Colonic mucosa (tissue), 4 donors: ENCODE data around the gene ATXN1. TPM values are rescaled to one million over a fixed set of nuclear protein-coding genes. Genes with fewer than 3 reads are reported as not detected.
"Not testable (repeated sequence)": the region's sequence is repeated elsewhere in the genome, so short reads cannot be mapped to it uniquely, and the experiment has no call there.

Experiments
- DNase-seq: peaks from one replicate; pipeline ENCODE4 v3.0.0-alpha.2; 2020
- H3K27ac ChIP-seq: fragments of 200-600 bp; one replicate; pipeline ENCODE4 v1.8.0; 2021
- H3K27me3 ChIP-seq: fragments of 200-600 bp; one replicate; pipeline ENCODE4 v1.8.0; 2021
- H3K36me3 ChIP-seq: fragments of 200-600 bp; one replicate; pipeline ENCODE4 v1.8.0; 2021
- H3K4me1 ChIP-seq: fragments of 200-600 bp; one replicate; pipeline ENCODE4 v1.8.0; 2021; ENCODE audit warnings: mild to moderate bottlenecking
- H3K4me3 ChIP-seq: fragments of 200-600 bp; one replicate; pipeline ENCODE4 v1.8.0; 2021
- H3K9ac ChIP-seq, 2 donors: one replicate each; pipeline ENCODE4 v1.7.0; 2013; ENCODE audit warnings: control low read depth in 2 of 2, low read depth in 2 of 2, low read length in 2 of 2
- H3K9me3 ChIP-seq: fragments of 200-600 bp; one replicate; pipeline ENCODE4 v1.8.0; 2021
- intact Hi-C: fragments of 100-400 bp; cut with DNase I; formaldehyde crosslinking; loops from one replicate; pipeline ENCODE4 v1.14.1; 2022
- total RNA-seq, 2 donors: library from RNA; stranded (reverse); fragmentation: NEBNext Ultra II Directional in 1 of 2; extraction: Animal tissue kit (Norgen Biotek cat#: 25700) in 1 of 2; gene quantifications; one replicate each; pipeline ENCODE4 v1.2.1, GENCODE V29; 2021
- TF ChIP-seq, protein P1 (sequence below): fragments of 200-600 bp; IDR thresholded peaks from one replicate; pipeline ENCODE4 v1.8.0; 2022; ENCODE audit warnings: antibody characterized with exemption, mild to moderate bottlenecking
- donor health status: healthy.
- donor health status: DM: no; HTN: no; CAD: no.
- donor health status: DM: no; HTN: no; CAD: no.

Gene ATXN1
- total RNA-seq, 2 donors from 2014 or later: 24.5 to 41.9 TPM

DNA sequence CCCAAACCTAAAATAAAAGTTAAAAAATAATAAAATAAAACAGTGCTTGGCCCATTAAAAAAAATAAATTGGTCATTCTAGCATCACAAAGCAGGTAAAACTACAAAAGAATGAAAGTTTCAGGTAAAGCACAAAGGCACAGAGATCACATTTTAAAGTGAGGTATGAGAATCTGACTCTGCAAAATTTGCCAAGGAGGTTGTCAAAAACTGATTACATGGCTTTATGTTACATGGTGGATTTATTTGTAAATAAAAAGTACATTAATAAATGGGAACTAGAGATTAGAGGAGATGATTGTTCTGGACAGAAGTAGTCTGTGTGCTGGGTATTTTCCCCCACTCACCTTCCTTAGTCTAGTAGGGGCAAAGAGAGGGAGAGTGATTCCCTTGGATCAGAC lies 24.2 kb upstream of the ATXN1 start:
- Histone ChIP-seq H3K4me1 (no peaks in the 10 kb centered on the region), H3K9ac (no peak overlapping the region), H3K36me3 (no peaks in the 10 kb centered on the region), H3K9me3 (no peaks in the 10 kb centered on the region), H3K27ac (no peak overlapping the region), H3K4me3 (no peak overlapping the region), H3K27me3 (no peaks in the 10 kb centered on the region)
- no peak for DNase-seq
- TF ChIP-seq, protein P1, sequence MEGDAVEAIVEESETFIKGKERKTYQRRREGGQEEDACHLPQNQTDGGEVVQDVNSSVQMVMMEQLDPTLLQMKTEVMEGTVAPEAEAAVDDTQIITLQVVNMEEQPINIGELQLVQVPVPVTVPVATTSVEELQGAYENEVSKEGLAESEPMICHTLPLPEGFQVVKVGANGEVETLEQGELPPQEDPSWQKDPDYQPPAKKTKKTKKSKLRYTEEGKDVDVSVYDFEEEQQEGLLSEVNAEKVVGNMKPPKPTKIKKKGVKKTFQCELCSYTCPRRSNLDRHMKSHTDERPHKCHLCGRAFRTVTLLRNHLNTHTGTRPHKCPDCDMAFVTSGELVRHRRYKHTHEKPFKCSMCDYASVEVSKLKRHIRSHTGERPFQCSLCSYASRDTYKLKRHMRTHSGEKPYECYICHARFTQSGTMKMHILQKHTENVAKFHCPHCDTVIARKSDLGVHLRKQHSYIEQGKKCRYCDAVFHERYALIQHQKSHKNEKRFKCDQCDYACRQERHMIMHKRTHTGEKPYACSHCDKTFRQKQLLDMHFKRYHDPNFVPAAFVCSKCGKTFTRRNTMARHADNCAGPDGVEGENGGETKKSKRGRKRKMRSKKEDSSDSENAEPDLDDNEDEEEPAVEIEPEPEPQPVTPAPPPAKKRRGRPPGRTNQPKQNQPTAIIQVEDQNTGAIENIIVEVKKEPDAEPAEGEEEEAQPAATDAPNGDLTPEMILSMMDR: no peak
- intact Hi-C loops: no loop called here

DNA sequence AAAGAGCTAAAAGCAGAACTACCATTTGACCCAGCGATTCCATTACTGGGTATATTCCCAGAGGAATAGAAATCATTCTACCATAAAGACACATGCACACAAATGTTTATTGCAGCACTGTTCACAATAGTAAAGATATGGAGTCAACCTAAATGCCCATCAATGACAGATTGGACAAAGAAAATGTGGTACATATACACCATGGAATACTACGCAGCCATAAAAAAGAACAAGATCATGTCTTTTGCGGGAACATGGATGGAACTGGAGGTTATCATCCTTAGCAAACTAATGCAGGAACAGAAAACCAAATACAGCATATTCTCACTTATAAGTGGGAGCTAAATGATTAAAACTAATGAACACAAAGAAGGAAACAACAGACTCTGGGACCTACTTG lies 23.7 kb upstream of the ATXN1 start:
- H3K4me1 ChIP-seq, DNase-seq, H3K27ac ChIP-seq, H3K4me3 ChIP-seq, intact Hi-C loops, H3K27me3 ChIP-seq, H3K36me3 ChIP-seq, H3K9ac ChIP-seq, H3K9me3 ChIP-seq: not testable (repeated sequence)

DNA sequence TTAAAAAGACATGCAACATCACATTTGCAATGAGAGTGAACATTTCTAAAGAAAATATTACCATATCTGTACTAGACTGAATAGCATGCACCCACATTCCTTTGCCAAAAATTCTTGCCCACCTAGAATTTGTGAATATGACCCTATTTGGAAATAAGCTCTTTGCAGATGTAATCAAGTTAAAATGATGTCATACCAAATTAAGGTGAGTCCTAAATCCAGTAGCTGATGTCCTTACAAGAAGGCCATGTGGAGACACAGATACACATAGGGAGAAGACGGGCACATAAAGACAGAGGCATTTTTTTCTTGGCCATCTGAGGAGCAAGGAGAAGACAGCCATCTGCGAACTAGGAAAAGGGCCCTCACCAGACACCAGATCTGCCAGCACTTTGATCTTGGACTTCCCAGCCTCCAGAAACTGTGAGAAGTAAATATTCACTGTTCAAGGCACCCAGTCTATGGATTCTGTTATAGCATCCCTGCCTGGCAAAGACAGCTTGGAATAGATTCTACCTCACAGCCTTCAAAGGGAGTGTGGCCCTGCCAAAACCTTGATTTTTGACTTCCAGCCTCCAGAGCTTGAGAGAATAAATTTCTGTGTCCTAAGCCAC lies 22.8 kb upstream of the ATXN1 start:
- Histone ChIP-seq H3K27me3 (no peaks in the 10 kb centered on the region), H3K4me1 (no peaks in the 10 kb centered on the region), H3K36me3 (no peaks in the 10 kb centered on the region), H3K4me3 (no peak overlapping the region), H3K27ac (no peak overlapping the region), H3K9ac (no peak overlapping the region), H3K9me3 (no peaks in the 10 kb centered on the region)
- TF ChIP-seq, protein P1: no peak
- intact Hi-C loops: no loop called here
- DNase-seq: no peak

DNA sequence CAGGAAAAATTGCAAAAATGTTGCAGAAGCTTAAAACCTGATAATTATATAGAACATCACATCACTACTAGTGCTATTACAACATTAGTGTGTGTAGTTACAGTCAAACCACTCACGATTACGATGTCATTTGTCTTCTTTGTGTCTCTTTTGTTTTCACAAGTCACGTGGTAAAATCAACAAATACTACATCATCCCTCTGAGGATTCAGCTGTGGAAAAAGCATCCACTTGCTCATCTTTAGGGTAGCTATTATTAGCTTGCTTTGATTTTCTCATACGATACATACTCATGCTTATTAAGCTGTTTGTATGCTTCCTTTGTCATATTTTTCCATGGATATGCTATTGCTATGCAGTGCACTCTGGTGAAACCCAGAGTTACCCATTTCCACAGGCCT lies 22.2 kb upstream of the ATXN1 start:
- Histone ChIP-seq H3K36me3 (no peaks in the 10 kb centered on the region), H3K9me3 (no peaks in the 10 kb centered on the region)

DNA sequence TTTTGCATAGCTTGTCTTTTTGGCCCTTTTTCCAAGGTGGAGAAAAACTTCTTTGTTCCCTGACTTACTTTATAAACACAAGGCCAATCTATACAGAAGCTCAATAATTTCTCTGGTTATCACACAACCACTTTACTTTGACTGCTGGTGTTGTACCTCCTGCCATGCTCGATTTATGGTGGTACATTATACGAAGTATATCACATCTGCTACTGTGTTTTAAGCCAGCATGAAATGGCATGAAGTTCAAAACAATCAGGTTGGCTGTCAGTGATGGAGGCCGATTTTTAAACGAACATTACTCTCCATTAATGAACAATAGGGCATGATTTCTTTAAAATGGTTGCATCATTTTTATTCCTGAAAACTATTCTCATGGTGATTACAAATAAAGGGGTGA lies 21.0 kb upstream of the ATXN1 start:
- H3K9ac ChIP-seq: no peak overlapping the region
- no peaks in the 10 kb centered on the region for H3K27me3 ChIP-seq
- H3K27ac ChIP-seq: no peak overlapping the region
- intact Hi-C loops: no loop called here
- TF ChIP-seq, protein P1: no peak
- no peak overlapping the region for H3K4me3 ChIP-seq
- no peaks in the 10 kb centered on the region for H3K4me1 ChIP-seq
- DNase-seq: no peak
- H3K9me3 ChIP-seq: no peaks in the 10 kb centered on the region
- H3K36me3 ChIP-seq: no peaks in the 10 kb centered on the region

More for the DNA sequence above, 22.2 kb upstream of the ATXN1 start:
- TF ChIP-seq, protein P1: no peak
- DNase-seq: no peak
- H3K27me3 ChIP-seq: no peaks in the 10 kb centered on the region
- intact Hi-C loops: no loop called here
- no peak overlapping the region for H3K4me3 ChIP-seq
- no peak overlapping the region for H3K27ac ChIP-seq
- no peak overlapping the region for H3K9ac ChIP-seq
- H3K4me1 ChIP-seq: no peaks in the 10 kb centered on the region

DNA sequence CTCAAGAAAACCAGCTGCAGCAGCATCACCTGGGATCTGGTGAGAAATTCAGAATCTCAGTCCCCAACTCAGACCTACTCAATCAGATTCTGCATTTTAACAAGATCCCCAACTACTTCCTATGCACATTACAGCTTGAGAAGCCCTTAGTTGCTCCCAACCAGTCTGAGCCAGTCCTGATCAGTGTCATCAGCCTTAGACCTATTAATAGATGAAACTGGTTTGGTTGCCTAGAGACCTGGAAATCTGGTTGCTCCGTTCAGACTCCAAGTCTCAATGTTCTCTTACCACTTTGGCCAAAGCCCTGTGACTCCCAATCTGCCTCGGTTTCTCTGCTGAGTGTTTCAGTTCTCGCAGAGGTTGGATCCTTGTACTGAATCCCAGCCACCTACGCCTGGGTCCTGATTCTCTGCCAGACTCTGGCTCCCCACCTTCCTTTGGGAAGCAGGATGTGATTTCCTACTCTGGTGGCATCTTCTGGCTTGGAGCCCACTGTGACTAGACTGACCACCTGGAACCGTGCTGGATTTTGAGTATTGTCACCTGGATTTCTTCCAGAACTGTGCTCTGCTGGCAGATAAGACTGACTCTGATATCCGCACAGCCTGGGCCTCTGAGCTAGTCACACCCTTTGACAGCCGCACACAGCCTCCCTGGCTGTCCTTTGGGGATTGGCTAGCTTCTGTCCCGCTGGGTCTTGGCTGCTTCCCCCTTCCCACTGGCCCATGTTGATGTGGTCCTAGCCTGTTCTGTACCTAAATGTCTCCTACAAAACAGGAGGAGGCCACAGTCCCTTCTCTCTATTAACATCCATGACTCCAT lies 20.3 kb upstream of the ATXN1 start:
- TF ChIP-seq, protein P1: no peak
- Histone ChIP-seq H3K27ac (no peak overlapping the region), H3K4me3 (no peak overlapping the region), H3K9ac (no peak overlapping the region), H3K4me1 (no peaks in the 10 kb centered on the region), H3K36me3 (no peaks in the 10 kb centered on the region), H3K9me3 (no peaks in the 10 kb centered on the region), H3K27me3 (no peaks in the 10 kb centered on the region)
- intact Hi-C loops: no loop called here
- no peak for DNase-seq
